Endothelial cell of umbilical vein (primary cell): ENCODE results near the gene SFR1.

Experiments used
- CTCF ChIP-seq, 2 donors: IDR thresholded peaks; 1 replicate in 1 of 2; 2 replicates in 1 of 2; pipeline ENCODE4 v1.5.1; 2011; ENCODE audit warnings: low read length in 2 of 2, mild to moderate bottlenecking in 2 of 2, moderate library complexity in 2 of 2, control low read depth in 1 of 2, inconsistent platforms in 1 of 2, low read depth in 1 of 2; ENCODE audit not compliant: insufficient read depth in 1 of 2; ENCODE audit errors: extremely low read depth in 1 of 2
- EZH2 ChIP-seq: IDR thresholded peaks from 2 replicates; pipeline ENCODE4 v1.6.1; 2012; ENCODE audit warnings: borderline replicate concordance, low read depth, mild to moderate bottlenecking, moderate library complexity, low read length, inconsistent platforms; ENCODE audit not compliant: severe bottlenecking
- FOS ChIP-seq: IDR thresholded peaks from 2 replicates; pipeline ENCODE4 v1.6.1; 2011; ENCODE audit warnings: mild to moderate bottlenecking, low read length, moderate library complexity, borderline replicate concordance; ENCODE audit not compliant: insufficient read depth
- GATA2 ChIP-seq: IDR thresholded peaks from 2 replicates; pipeline ENCODE4 v1.7.0; 2011; ENCODE audit warnings: low read depth, mild to moderate bottlenecking, moderate library complexity, mixed read lengths, low read length; ENCODE audit not compliant: insufficient read length, insufficient read depth
- JUN ChIP-seq: IDR thresholded peaks from 2 replicates; pipeline ENCODE4 v1.6.1; 2011; ENCODE audit warnings: borderline replicate concordance, low read depth; ENCODE audit not compliant: insufficient read length, insufficient read depth
- MYC ChIP-seq: IDR thresholded peaks from one replicate; pipeline ENCODE4 v1.6.1; 2011; ENCODE audit warnings: mild to moderate bottlenecking, low read depth, low read length
- POLR2A ChIP-seq: IDR thresholded peaks from 2 replicates; pipeline ENCODE4 v1.6.1; 2012; ENCODE audit warnings: low read depth, mild to moderate bottlenecking, control low read depth, low read length
- POLR2AphosphoS5 ChIP-seq: IDR thresholded peaks from 2 replicates; pipeline ENCODE4 v1.6.1; 2012; ENCODE audit warnings: low read depth, mild to moderate bottlenecking, control low read depth, low read length, moderate library complexity; ENCODE audit not compliant: insufficient read depth
- TF ChIP-seq, protein P1 (sequence below): IDR thresholded peaks from 2 replicates; pipeline ENCODE4 v1.6.1; 2011; ENCODE audit not compliant: insufficient read depth, insufficient read length

GRCh38 chr10:104077247-104077646 is 44.7 kb upstream of the SFR1 start:
- no peak for TF ChIP-seq CTCF (IDR thresholded peaks at IDR 0.05; ENCODE audit: extremely low read depth in 1 of 2, insufficient read depth in 1 of 2, low read depth in 1 of 2, low read length in 2 of 2)
- no peak for TF ChIP-seq POLR2A
- TF ChIP-seq EZH2, result no peak
- no peak for TF ChIP-seq MYC
- TF ChIP-seq POLR2AphosphoS5, result no peak
- TF ChIP-seq, protein P1, sequence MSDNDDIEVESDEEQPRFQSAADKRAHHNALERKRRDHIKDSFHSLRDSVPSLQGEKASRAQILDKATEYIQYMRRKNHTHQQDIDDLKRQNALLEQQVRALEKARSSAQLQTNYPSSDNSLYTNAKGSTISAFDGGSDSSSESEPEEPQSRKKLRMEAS, result no peak
- no peak for TF ChIP-seq JUN
- TF ChIP-seq GATA2, result no peak
- TF ChIP-seq FOS, result no peak
